Breast epithelium (tissue), 3 donors: Measurements from ENCODE around the gene ADIPOR1.

ENCODE experiments used
- CTCF ChIP-seq, 3 donors: fragments of 450-650 bp; IDR thresholded peaks; one replicate each; pipeline ENCODE4 v1.5.1; 2016 to 2017; ENCODE audit warnings: antibody characterized with exemption in 3 of 3, mild to moderate bottlenecking in 3 of 3, moderate library complexity in 3 of 3
- POLR2A ChIP-seq: fragments of 450-650 bp; IDR thresholded peaks from one replicate; pipeline ENCODE4 v1.6.1; 2016; ENCODE audit warnings: antibody characterized with exemption, mild to moderate bottlenecking, moderate library complexity

GRCh38 chr1:202944438-202944921, 13.6 kb downstream of the ADIPOR1 start:
- TF ChIP-seq CTCF (IDR thresholded peaks at IDR 0.05) (no peak), POLR2A (no peak)
